Cardiac muscle cell (in vitro differentiated cells and primary cell): ENCODE results near the gene CCDC40. TPM values are rescaled to one million over a fixed set of nuclear protein-coding genes. Genes with fewer than 3 reads are reported as not detected.
A peak's percentile ranks its signal among the peaks of the same experiment; 100 is the strongest.

Experiments
- DNase-seq, 2 donors: peaks; one replicate each; pipeline versions ENCODE4 v3.0.0 to v3.0.0-alpha.2; 2010 to 2017; ENCODE audit warnings: low read depth in 1 of 2, low spot score in 1 of 2
- H3K27ac ChIP-seq: fragments of 200-600 bp; sonication (generic); 2 replicates; pipeline ENCODE4 v1.5.1; 2016
- H3K27me3 ChIP-seq: fragments of 200-600 bp; sonication (generic); 2 replicates; pipeline ENCODE4 v1.6.0; 2016; ENCODE audit warnings: control low read depth
- H3K36me3 ChIP-seq: fragments of 200-600 bp; sonication (generic); 2 replicates; pipeline ENCODE4 v1.5.1; 2016; ENCODE audit warnings: control low read depth
- H3K4me1 ChIP-seq: fragments of 200-600 bp; sonication (generic); 2 replicates; pipeline ENCODE4 v1.8.1; 2017; ENCODE audit warnings: low read depth, mild to moderate bottlenecking, mixed run types
- H3K4me3 ChIP-seq: fragments of 200-600 bp; sonication (generic); 2 replicates; pipeline ENCODE4 v1.5.1; 2016; ENCODE audit warnings: mild to moderate bottlenecking
- H3K9me3 ChIP-seq: fragments of 200-600 bp; sonication (generic); 2 replicates; pipeline ENCODE4 v1.5.1; 2017; ENCODE audit warnings: low read depth, mild to moderate bottlenecking, control low read depth
- polyA plus RNA-seq: library from polyadenylated mRNA; unstranded; fragments of >200 nt; fragmentation: Nextera tagmentation; extraction: Ambion mirVana; gene quantifications from 2 replicates; pipeline ENCODE4 v1.2.1, GENCODE V29; 2016
- total RNA-seq: library from RNA; depleted of rRNA; stranded (reverse); fragments of >200 nt; gene quantifications from 2 replicates; pipeline ENCODE4 v1.2.3, GENCODE V29; 2016
- TF ChIP-seq, protein P1 (sequence below): IDR thresholded peaks from 2 replicates; pipeline ENCODE4 v1.5.1; 2012; ENCODE audit warnings: low read depth, mild to moderate bottlenecking, low read length

CCDC40 gene
- total and polyA plus RNA-seq, 2 experiments from 2014 or later, result 11.3 to 12.2 TPM

GRCh38 chr17:80129006-80129565, 92.6 kb downstream of the CCDC40 start:
- no peaks in the 10 kb centered on the region for H3K27me3 ChIP-seq
- H3K36me3 ChIP-seq, result peaks cover 8% of the 10 kb centered on the region
- DNase-seq, result peak in 1 of 2 donors; percentile 26
- TF ChIP-seq, protein P1, sequence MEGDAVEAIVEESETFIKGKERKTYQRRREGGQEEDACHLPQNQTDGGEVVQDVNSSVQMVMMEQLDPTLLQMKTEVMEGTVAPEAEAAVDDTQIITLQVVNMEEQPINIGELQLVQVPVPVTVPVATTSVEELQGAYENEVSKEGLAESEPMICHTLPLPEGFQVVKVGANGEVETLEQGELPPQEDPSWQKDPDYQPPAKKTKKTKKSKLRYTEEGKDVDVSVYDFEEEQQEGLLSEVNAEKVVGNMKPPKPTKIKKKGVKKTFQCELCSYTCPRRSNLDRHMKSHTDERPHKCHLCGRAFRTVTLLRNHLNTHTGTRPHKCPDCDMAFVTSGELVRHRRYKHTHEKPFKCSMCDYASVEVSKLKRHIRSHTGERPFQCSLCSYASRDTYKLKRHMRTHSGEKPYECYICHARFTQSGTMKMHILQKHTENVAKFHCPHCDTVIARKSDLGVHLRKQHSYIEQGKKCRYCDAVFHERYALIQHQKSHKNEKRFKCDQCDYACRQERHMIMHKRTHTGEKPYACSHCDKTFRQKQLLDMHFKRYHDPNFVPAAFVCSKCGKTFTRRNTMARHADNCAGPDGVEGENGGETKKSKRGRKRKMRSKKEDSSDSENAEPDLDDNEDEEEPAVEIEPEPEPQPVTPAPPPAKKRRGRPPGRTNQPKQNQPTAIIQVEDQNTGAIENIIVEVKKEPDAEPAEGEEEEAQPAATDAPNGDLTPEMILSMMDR, result no peak
- H3K27ac ChIP-seq, result no peak overlapping the region
- no peaks in the 10 kb centered on the region for H3K9me3 ChIP-seq
- no peaks in the 10 kb centered on the region for H3K4me1 ChIP-seq
- H3K4me3 ChIP-seq, result no peak overlapping the region

GRCh38 chr17:80130992-80131391, 94.5 kb downstream of the CCDC40 start:
- no peak overlapping the region for H3K4me3 ChIP-seq
- no peaks in the 10 kb centered on the region for H3K9me3 ChIP-seq
- TF ChIP-seq, protein P1, result no peak
- H3K27ac ChIP-seq, result no peak overlapping the region
- H3K27me3 ChIP-seq, result no peaks in the 10 kb centered on the region
- H3K36me3 ChIP-seq, result peaks cover 27% of the 10 kb centered on the region
- no peaks in the 10 kb centered on the region for H3K4me1 ChIP-seq
- no peak for DNase-seq

- no peak overlapping the region for H3K4me3 ChIP-seq
- H3K9me3 ChIP-seq, result no peaks in the 10 kb centered on the region
- peaks cover 45% of the 10 kb centered on the region for H3K36me3 ChIP-seq
- TF ChIP-seq, protein P1, result no peak
- no peak overlapping the region for H3K27ac ChIP-seq
- H3K4me1 ChIP-seq, result no peaks in the 10 kb centered on the region
- DNase-seq, result no peak
- no peaks in the 10 kb centered on the region for H3K27me3 ChIP-seq
Measured at GRCh38 chr17:80132906-80133625, 96.6 kb downstream of the CCDC40 start.

GRCh38 chr17:80133626-80133970, 97.2 kb downstream of the CCDC40 start:
- TF ChIP-seq, protein P1, result no peak
- Histone ChIP-seq H3K4me1 (no peaks in the 10 kb centered on the region), H3K4me3 (no peak overlapping the region), H3K9me3 (no peaks in the 10 kb centered on the region), H3K27me3 (no peaks in the 10 kb centered on the region), H3K27ac (no peak overlapping the region), H3K36me3 (peaks cover 51% of the 10 kb centered on the region)
- no peak for DNase-seq

DNA sequence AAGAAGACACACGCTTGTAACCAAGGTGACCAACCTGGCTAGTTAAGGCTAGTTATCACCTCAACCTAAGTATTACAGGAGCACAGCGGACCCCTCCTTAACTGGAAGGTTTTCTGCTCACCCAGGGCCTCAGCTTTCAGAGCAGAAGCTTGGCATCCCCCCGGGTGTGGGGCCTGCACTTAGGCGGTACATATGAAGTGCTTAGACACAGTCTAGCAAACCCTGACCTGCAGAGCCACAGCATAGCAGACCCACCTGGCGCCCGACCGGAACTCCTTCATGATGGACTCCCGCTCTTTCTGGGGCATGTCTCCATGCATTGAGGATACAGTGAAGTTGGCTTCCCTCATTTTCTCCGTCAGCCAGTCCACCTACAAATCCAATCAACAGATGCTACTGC, 100.7 kb downstream of the CCDC40 start:
- Histone ChIP-seq H3K4me1 (no peaks in the 10 kb centered on the region), H3K27ac (no peak overlapping the region), H3K4me3 (no peak overlapping the region), H3K36me3 (peaks cover 84% of the 10 kb centered on the region), H3K9me3 (no peaks in the 10 kb centered on the region), H3K27me3 (no peaks in the 10 kb centered on the region)
- TF ChIP-seq, protein P1, result no peak
- no peak for DNase-seq
